OCI-LY7 (cell line): Measurements from ENCODE around the gene TBC1D4.

Experiments used
- EZH2phosphoT487 ChIP-seq: fragments of 200-600 bp; sonication (generic); IDR thresholded peaks from 2 replicates; pipeline ENCODE4 v1.6.1; 2018; ENCODE audit warnings: low read depth, borderline replicate concordance, mild to moderate bottlenecking, mixed run types, antibody characterized with exemption, low read length, moderate library complexity, mixed read lengths
- TF ChIP-seq, protein P1 (sequence below): fragments of 200-600 bp; sonication (generic); conservative IDR thresholded peaks from 2 replicates; pipeline ENCODE4 v1.5.1; 2014; ENCODE audit warnings: mild to moderate bottlenecking, antibody characterized with exemption, low read length, moderate library complexity, mixed read lengths

DNA sequence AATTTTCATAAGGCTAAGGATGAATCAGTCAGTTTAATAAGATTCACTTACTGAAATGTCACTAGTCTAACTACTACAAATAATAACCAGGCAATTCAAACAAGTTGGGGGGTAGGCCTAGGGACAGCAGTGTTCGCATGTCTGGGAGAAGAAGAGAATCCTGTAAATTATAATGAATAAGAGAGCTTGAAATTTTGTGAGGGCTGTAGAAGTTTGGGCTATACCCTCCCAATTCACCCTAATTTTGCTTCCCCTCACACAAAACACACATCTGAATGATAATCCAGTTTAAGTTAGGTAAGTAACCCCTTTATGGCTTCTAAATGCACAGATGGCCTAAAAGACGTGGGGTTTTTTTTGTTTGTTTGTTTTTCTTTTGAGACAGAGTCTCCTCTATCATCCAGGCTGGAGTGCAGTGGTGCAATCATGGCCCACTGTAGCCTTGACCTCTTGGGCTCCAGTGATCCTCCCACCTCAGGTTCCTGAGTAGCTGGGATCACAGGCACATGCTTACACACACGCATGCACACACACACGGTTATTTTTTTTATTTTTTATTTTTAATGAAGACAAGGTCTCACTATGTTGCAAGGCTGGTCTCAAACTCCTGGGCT lies 69.9 kb downstream of the TBC1D4 start:
- TF ChIP-seq, protein P1, sequence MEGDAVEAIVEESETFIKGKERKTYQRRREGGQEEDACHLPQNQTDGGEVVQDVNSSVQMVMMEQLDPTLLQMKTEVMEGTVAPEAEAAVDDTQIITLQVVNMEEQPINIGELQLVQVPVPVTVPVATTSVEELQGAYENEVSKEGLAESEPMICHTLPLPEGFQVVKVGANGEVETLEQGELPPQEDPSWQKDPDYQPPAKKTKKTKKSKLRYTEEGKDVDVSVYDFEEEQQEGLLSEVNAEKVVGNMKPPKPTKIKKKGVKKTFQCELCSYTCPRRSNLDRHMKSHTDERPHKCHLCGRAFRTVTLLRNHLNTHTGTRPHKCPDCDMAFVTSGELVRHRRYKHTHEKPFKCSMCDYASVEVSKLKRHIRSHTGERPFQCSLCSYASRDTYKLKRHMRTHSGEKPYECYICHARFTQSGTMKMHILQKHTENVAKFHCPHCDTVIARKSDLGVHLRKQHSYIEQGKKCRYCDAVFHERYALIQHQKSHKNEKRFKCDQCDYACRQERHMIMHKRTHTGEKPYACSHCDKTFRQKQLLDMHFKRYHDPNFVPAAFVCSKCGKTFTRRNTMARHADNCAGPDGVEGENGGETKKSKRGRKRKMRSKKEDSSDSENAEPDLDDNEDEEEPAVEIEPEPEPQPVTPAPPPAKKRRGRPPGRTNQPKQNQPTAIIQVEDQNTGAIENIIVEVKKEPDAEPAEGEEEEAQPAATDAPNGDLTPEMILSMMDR, result no peak
- TF ChIP-seq EZH2phosphoT487, result no peak
